Naive thymus-derived CD8-positive, alpha-beta T cell (primary cell): ENCODE results near the gene DMBT1. TPM values are rescaled to one million over a fixed set of nuclear protein-coding genes. Genes with fewer than 3 reads are reported as not detected.

Experiments used
- ATAC-seq, 2 donors: fragments of 150-1000 bp; cut with Tn5 transposase in 1 of 2; sonication (Bioruptor Pico), chemical (Tn5 transposase) in 1 of 2; 1 replicate in 1 of 2; 2 replicates in 1 of 2; pipeline ENCODE4 v1.10.0; 2021; ENCODE audit warnings: mild to moderate bottlenecking in 2 of 2, moderate library complexity in 2 of 2
- POLR2A ChIA-PET: fragments of 350-600 bp; sonication (Branson Sonifier 250); formaldehyde crosslinking; loops from one replicate; lab custom pipeline; 2021; ENCODE audit warnings: antibody characterized with exemption; lab: Charles Lee
- DNase-seq, 10 donors: peaks; one replicate each; pipeline versions ENCODE4 v3.0.0 to v3.0.0-alpha.2; 2020 to 2022
- H3K27ac Mint-ChIP-seq, 10 donors: one replicate each; pipeline ENCODE4 v1.8.0; 2020 to 2022; ENCODE audit warnings: mild to moderate bottlenecking in 10 of 10, mixed read lengths in 10 of 10, moderate library complexity in 4 of 10, inconsistent platforms in 1 of 10
- H3K27me3 Mint-ChIP-seq, 5 donors: one replicate each; pipeline ENCODE4 v1.8.0; 2021 to 2022; ENCODE audit warnings: mixed read lengths in 5 of 5
- H3K36me3 Mint-ChIP-seq, 3 donors: one replicate each; pipeline ENCODE4 v1.8.0; 2020 to 2022; ENCODE audit warnings: mixed read lengths in 3 of 3, mild to moderate bottlenecking in 2 of 3, inconsistent platforms in 1 of 3
- H3K4me1 Mint-ChIP-seq, 4 donors: one replicate each; pipeline ENCODE4 v1.8.0; 2021 to 2022; ENCODE audit warnings: mixed read lengths in 4 of 4
- H3K4me3 Mint-ChIP-seq, 10 donors: one replicate each; pipeline ENCODE4 v1.8.0; 2020 to 2022; ENCODE audit warnings: mild to moderate bottlenecking in 10 of 10, mixed read lengths in 10 of 10, moderate library complexity in 6 of 10, inconsistent platforms in 1 of 10
- H3K9me3 Mint-ChIP-seq, 9 donors: one replicate each; pipeline ENCODE4 v1.8.0; 2020 to 2022; ENCODE audit warnings: mixed read lengths in 9 of 9, mild to moderate bottlenecking in 3 of 9, inconsistent platforms in 1 of 9, moderate library complexity in 1 of 9
- polyA plus RNA-seq, 3 donors: library from polyadenylated mRNA; unstranded; fragments of 300-500 nt; fragmentation: Illumina TruSeq; gene quantifications; one replicate each; pipeline ENCODE4 v1.2.3, GENCODE V29; 2021
- total RNA-seq, 8 experiments: library from RNA in 2 of 8; stranded (reverse) in 2 of 8; gene quantifications; one replicate each; pipeline ENCODE4 v1.2.3 and lab custom pipeline; 2021 to 2026

The DMBT1 gene
- total and polyA plus RNA-seq, 5 experiments from 2014 or later, result not detected

- H3K4me3 Mint-ChIP-seq, result no peak overlapping the region
- DNase-seq, result peak in 1 of 10 donors; percentile 19
- H3K9me3 Mint-ChIP-seq, result peaks cover 0 to 3% (median 0%) of the 10 kb centered on the region in 9 donors
- ATAC-seq, result no peak
- POLR2A ChIA-PET, result no interaction called here
- peaks cover 3 to 47% (median 21%) of the 10 kb centered on the region in 5 donors for H3K27me3 Mint-ChIP-seq
- no peak overlapping the region for H3K27ac Mint-ChIP-seq
- H3K4me1 Mint-ChIP-seq, result no peaks in the 10 kb centered on the region
- H3K36me3 Mint-ChIP-seq, result no peaks in the 10 kb centered on the region
Measured at GRCh38 chr10:122657729-122658128, 97.2 kb downstream of the DMBT1 start.

DNA sequence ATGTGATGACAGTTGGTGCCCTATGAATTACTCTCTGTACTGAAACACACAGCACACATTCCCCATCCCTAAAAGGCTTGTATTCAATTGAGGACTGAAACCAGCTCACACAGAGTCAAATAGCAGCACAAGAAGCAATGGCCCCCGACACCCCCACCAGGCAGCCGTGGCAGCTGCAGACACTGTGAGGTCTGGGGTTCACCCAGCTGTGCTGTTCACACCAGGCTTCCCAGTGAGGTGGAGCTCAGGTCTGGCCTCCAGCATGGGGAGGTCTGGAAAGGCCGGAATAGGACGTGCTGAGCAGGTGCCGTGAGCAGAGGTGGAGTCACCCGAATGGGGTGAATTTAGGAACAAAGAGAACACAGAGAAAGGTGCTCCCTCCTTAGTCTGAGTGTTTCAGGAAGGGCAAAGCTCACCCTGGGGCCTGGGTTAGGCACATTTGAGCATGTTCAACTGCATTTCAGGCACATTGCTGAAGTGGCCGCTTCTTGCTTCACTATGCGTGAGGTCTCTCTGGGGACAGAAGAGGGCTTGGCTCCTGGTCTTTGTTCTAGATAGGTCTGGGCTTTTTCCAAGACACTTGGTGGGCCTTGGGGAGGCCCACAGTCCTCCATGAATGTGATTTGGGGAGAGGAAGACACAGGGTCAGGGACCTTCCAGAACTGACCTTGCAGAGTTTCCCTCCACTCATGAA is 97.9 kb downstream of the DMBT1 start:
- Mint-ChIP-seq H3K27me3 (peaks cover 4 to 47% (median 23%) of the 10 kb centered on the region in 5 donors), H3K4me3 (no peak overlapping the region), H3K4me1 (no peaks in the 10 kb centered on the region), H3K36me3 (no peaks in the 10 kb centered on the region), H3K9me3 (no peaks in the 10 kb centered on the region), H3K27ac (no peak overlapping the region)
- no peak for ATAC-seq
- POLR2A ChIA-PET, result no interaction called here
- peak in 1 of 10 donors; percentile 44 for DNase-seq

- Mint-ChIP-seq H3K27ac (no peak overlapping the region), H3K36me3 (no peaks in the 10 kb centered on the region), H3K4me1 (no peaks in the 10 kb centered on the region), H3K4me3 (no peak overlapping the region), H3K27me3 (peaks cover 4 to 46% (median 23%) of the 10 kb centered on the region in 5 donors), H3K9me3 (no peaks in the 10 kb centered on the region)
- no peak for ATAC-seq
- no peak for DNase-seq
- POLR2A ChIA-PET, result no interaction called here
Measured at GRCh38 chr10:122659126-122659525, 98.6 kb downstream of the DMBT1 start.

- no peak overlapping the region for H3K4me3 Mint-ChIP-seq
Measured at GRCh38 chr10:122659651-122660050, 99.1 kb downstream of the DMBT1 start.

GRCh38 chr10:122660696-122661095 is 100.1 kb downstream of the DMBT1 start:
- ATAC-seq (no peak), DNase-seq (peak in 1 of 10 donors; percentile 19)
- Mint-ChIP-seq H3K36me3 (no peaks in the 10 kb centered on the region), H3K4me3 (no peak overlapping the region), H3K27me3 (peaks cover 5 to 49% (median 22%) of the 10 kb centered on the region in 5 donors), H3K4me1 (no peaks in the 10 kb centered on the region), H3K9me3 (no peaks in the 10 kb centered on the region), H3K27ac (no peak overlapping the region)
- POLR2A ChIA-PET, result no interaction called here

More at GRCh38 chr10:122659651-122660050, 99.1 kb downstream of the DMBT1 start:
- Mint-ChIP-seq H3K36me3 (no peaks in the 10 kb centered on the region), H3K9me3 (no peaks in the 10 kb centered on the region), H3K27me3 (peaks cover 4 to 49% (median 23%) of the 10 kb centered on the region in 5 donors), H3K27ac (no peak overlapping the region), H3K4me1 (no peaks in the 10 kb centered on the region)
- POLR2A ChIA-PET, result no interaction called here
- ATAC-seq (no peak), DNase-seq (no peak)

DNA sequence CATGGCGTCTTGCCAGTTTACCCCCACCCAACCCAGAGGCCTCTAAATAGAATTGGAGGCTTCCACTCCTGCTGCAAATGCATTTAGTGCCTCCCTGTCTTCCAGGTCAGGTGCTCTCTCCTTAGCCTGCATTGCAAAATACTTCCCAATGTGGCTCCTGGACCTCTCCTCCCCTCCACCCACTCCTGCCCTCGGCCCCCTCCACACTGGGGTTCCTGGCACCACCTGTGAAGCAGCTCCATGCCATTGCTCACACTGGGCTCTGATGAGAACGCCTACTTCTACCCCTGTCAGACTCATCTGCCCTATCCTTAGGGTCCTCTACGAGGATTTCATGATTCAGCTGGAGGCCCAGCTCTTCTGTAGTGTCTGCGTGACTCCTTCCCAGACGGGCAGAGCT is 101.7 kb downstream of the DMBT1 start:
- H3K36me3 Mint-ChIP-seq, result no peaks in the 10 kb centered on the region
- POLR2A ChIA-PET, result no interaction called here

GRCh38 chr10:122663516-122664130 is 103.1 kb downstream of the DMBT1 start:
- H3K27ac Mint-ChIP-seq, result no peak overlapping the region
- peak in 1 of 10 donors; percentile 50 for DNase-seq
- H3K4me1 Mint-ChIP-seq, result no peaks in the 10 kb centered on the region
- H3K27me3 Mint-ChIP-seq, result peaks cover 5 to 69% (median 16%) of the 10 kb centered on the region in 5 donors
- no peaks in the 10 kb centered on the region for H3K9me3 Mint-ChIP-seq
- no peak for ATAC-seq
- H3K4me3 Mint-ChIP-seq, result no peak overlapping the region
- POLR2A ChIA-PET, result no interaction called here
- no peaks in the 10 kb centered on the region for H3K36me3 Mint-ChIP-seq

More for the DNA sequence above, 101.7 kb downstream of the DMBT1 start:
- Mint-ChIP-seq H3K4me1 (no peaks in the 10 kb centered on the region), H3K27ac (no peak overlapping the region), H3K4me3 (no peak overlapping the region), H3K9me3 (no peaks in the 10 kb centered on the region), H3K27me3 (peaks cover 5 to 63% (median 19%) of the 10 kb centered on the region in 5 donors)
- DNase-seq, result peak in 1 of 10 donors; percentile 19
- no peak for ATAC-seq

DNA sequence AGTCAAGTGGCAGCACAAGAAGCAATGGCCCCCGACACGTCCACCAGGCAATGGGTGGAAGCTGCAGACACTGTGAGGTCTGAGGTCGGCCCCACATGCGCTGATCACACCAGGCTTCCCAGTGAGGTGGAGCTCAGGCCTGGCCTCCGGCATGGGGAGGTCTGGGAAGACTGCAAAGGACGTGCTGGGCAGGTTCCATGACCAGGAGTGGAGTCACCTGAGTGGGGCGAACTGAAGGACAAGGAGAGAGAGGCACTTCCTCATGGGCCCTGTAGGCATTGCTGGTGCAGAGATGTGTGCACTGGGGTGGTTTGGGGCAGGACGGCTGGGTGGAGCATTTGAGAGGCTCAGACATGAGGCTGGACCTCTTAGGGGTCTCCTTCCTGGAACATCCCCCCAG is 103.9 kb downstream of the DMBT1 start:
- Mint-ChIP-seq H3K36me3 (no peaks in the 10 kb centered on the region), H3K27me3 (peaks cover 5 to 67% (median 16%) of the 10 kb centered on the region in 5 donors), H3K4me1 (no peaks in the 10 kb centered on the region), H3K4me3 (no peak overlapping the region), H3K9me3 (no peaks in the 10 kb centered on the region), H3K27ac (no peak overlapping the region)
- DNase-seq (peak in 1 of 10 donors; percentile 51), ATAC-seq (no peak)
- POLR2A ChIA-PET, result no interaction called here

DNA sequence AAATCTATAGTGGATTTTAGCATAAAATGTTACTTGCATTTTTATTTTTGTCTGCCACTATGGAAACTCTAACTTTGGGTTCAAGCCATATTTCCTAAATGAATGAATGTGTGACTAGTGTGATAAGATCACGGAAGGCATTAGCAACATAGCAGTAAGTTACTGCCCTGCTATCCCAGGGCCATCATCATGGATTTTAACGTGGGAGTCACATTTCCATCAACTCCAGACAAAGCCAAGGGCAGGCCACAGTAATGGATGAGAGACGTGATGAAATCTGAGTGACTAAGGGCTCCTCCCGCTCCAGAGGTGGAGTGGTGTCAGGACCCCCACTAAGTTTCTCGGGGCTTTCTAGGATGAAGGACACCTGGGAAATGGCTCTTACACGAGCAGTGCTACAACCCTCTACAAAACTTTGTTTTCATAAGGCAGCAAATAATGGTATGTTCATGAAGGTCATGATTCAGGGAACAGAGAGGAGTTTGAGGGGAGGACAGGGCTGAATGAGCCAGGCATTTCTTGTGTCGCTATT is 104.8 kb downstream of the DMBT1 start:
- ATAC-seq, result no peak
- Mint-ChIP-seq H3K36me3 (no peaks in the 10 kb centered on the region), H3K4me3 (no peak overlapping the region), H3K27me3 (peaks cover 5 to 65% (median 16%) of the 10 kb centered on the region in 5 donors), H3K4me1 (no peaks in the 10 kb centered on the region), H3K9me3 (no peaks in the 10 kb centered on the region), H3K27ac (no peak overlapping the region)
- no peak for DNase-seq
- POLR2A ChIA-PET, result no interaction called here

GRCh38 chr10:122665946-122666345 is 105.4 kb downstream of the DMBT1 start:
- Mint-ChIP-seq H3K9me3 (no peaks in the 10 kb centered on the region), H3K27me3 (peaks cover 5 to 70% (median 16%) of the 10 kb centered on the region in 5 donors), H3K36me3 (no peaks in the 10 kb centered on the region), H3K4me3 (no peak overlapping the region), H3K27ac (no peak overlapping the region), H3K4me1 (no peaks in the 10 kb centered on the region)
- ATAC-seq, result no peak
- DNase-seq, result peak in 1 of 10 donors; percentile 23
- POLR2A ChIA-PET, result no interaction called here

DNA sequence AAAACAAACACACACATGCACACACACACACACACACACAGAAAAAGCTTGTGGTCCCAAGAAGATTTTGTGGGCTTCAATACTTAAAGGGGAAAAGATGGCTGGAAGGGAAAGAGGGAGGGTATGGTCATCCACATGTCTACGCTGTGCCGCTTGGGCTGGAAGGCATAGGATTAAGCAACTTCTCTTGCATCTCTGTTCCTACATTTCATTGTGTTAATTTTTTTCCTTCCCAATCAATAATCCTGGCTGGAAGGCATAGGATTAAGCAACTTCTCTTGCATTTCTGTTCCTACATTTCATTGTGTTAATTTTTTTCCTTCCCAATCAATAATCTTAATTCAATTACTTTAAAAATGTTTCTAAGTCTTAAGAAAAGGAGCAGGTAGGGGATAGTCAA is 108.5 kb downstream of the DMBT1 start:
- no peaks in the 10 kb centered on the region for H3K4me1 Mint-ChIP-seq
- ATAC-seq, result no peak
- H3K27me3 Mint-ChIP-seq, result peaks cover 8 to 58% (median 16%) of the 10 kb centered on the region in 5 donors
- no peak overlapping the region for H3K4me3 Mint-ChIP-seq
- no peak for DNase-seq
- H3K27ac Mint-ChIP-seq, result no peak overlapping the region
- no peaks in the 10 kb centered on the region for H3K9me3 Mint-ChIP-seq
- POLR2A ChIA-PET, result no interaction called here
- no peaks in the 10 kb centered on the region for H3K36me3 Mint-ChIP-seq

DNA sequence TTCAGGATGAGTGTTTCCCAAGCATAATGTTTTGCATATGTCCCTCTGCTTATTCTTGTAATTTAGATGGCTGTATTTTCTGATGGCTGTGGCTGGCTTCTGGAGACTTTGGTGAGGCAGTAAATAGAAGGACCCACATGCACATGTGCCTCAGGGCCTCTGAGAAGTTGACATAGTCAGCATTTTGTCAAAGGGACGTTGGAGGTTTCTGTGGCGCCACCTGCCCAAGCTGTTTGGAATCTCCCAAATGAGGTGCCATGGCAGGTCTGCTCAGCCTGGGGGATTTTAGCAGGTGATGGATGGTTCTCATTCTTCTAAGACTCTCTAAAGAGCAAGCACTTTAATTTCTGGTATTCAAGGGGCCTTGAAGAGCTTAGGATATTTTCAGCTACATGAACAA is 109.3 kb downstream of the DMBT1 start:
- Mint-ChIP-seq H3K27me3 (peaks cover 8 to 50% (median 18%) of the 10 kb centered on the region in 5 donors), H3K9me3 (no peaks in the 10 kb centered on the region), H3K27ac (no peak overlapping the region), H3K4me3 (no peak overlapping the region), H3K4me1 (no peaks in the 10 kb centered on the region), H3K36me3 (no peaks in the 10 kb centered on the region)
- DNase-seq, result no peak
- POLR2A ChIA-PET, result no interaction called here
- ATAC-seq, result no peak

DNA sequence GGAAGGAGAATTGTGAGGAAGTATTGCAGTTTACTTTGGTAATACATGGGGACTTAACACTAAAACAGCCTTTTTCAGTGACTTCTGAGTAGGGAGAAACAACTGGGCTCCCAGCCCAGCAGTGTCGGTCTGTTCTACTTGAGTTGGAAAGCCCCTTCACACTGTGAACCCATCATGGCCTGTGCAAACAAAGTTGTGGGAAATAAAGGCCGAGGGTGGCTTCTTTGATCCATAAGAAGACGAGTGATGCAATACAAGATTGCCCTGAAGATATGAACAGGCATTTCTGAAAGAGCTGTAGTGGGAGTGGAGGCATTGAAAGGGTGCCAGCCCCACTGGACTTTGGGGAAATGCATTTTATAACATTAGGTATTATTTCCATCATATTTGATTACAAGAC is 110.8 kb downstream of the DMBT1 start:
- peak overlapping the region in 1 of 10 donors; percentile 35 for H3K27ac Mint-ChIP-seq
- no peaks in the 10 kb centered on the region for H3K4me1 Mint-ChIP-seq
- no peaks in the 10 kb centered on the region for H3K36me3 Mint-ChIP-seq
- no peak for ATAC-seq
- H3K9me3 Mint-ChIP-seq, result no peaks in the 10 kb centered on the region
- H3K27me3 Mint-ChIP-seq, result peaks cover 7 to 45% (median 17%) of the 10 kb centered on the region in 5 donors
- no peak overlapping the region for H3K4me3 Mint-ChIP-seq
- DNase-seq, result no peak
- POLR2A ChIA-PET, result no interaction called here
